Endometrial microvascular endothelial cells (primary cell): ENCODE results near the gene RASA2. TPM values are rescaled to one million over a fixed set of nuclear protein-coding genes. Genes with fewer than 3 reads are reported as not detected.

Experiments used
- in situ Hi-C: cut with HindIII; loops from 2 replicates; pipeline ENCODE4 v1.10.0; 2017; ENCODE audit warnings: low sequenced_read_pairs, low pct_unique_long_range_greater_than_20kb; ENCODE audit errors: inconsistent ontology term
- total RNA-seq: library from RNA; depleted of rRNA; stranded (reverse); fragments of >200 nt; gene quantifications from one replicate; pipeline ENCODE4 v1.2.3, GENCODE V29; 2015; ENCODE audit errors: inconsistent ontology term

The RASA2 gene
- total RNA-seq, 1 donor from 2014 or later: 12.7 TPM

- in situ Hi-C loops: loop anchor here (10.0 kb wide), 1 partner anchor 223 kb away; the partner anchor contains the start of gene ATP1B3
Measured at GRCh38 chr3:141651409-141651808, 164.6 kb downstream of the RASA2 start.

GRCh38 chr3:141652349-141652748 lies 165.5 kb downstream of the RASA2 start:
- in situ Hi-C loops: loop anchor here (10.0 kb wide), 1 partner anchor 222 kb away; the partner anchor contains the start of gene ATP1B3

- in situ Hi-C loops: loop anchor here (10.0 kb wide), 1 partner anchor 221 kb away; the partner anchor contains the start of gene ATP1B3
Measured at GRCh38 chr3:141653847-141654246, 167.0 kb downstream of the RASA2 start.

DNA sequence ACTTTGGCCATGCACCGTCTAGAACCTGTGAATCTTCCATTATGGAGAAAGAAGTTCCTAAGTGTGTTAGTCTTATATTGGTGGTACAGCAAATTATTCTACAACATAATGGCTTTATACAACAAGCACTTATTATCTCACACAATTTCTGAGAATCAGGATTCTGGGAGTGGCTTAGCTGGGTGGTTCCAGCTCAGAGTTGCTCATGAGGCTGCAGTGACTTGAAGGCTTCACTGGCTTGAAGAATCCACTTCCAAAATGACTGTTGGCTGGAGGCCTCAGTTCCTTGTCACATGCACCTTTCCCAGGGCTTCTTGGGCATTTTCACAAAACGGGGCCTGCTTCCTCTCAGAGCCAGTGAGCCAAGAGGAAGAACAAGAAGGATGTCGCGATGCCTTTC lies 169.0 kb downstream of the RASA2 start:
- in situ Hi-C loops: loop anchor here (10.0 kb wide), 1 partner anchor 219 kb away; the partner anchor contains the start of gene ATP1B3

DNA sequence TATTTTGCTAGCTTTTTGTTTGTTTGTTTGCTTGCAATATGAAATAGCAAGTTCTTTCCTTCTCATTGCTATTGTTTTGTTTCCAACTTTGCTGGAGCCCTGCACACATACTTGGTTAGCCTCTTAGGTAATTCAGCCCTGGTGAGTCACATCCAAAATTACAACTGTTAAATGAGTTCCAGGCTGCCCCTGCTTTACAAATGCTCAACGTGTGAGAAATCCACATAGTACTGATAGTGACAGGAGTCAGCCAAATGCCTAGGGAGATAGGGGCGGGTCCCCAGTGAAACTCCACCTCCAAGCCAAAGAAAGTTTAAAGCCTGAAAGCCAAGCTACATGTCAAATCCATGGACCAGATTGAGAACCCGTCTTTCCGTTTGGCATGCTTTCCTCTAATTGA lies 169.9 kb downstream of the RASA2 start:
- in situ Hi-C loops: loop anchor here (10.0 kb wide), 1 partner anchor 218 kb away; the partner anchor contains the start of gene ATP1B3

GRCh38 chr3:141657516-141657915 lies 170.7 kb downstream of the RASA2 start:
- in situ Hi-C loops: loop anchor here (10.0 kb wide), 1 partner anchor 217 kb away; the partner anchor contains the start of gene ATP1B3

DNA sequence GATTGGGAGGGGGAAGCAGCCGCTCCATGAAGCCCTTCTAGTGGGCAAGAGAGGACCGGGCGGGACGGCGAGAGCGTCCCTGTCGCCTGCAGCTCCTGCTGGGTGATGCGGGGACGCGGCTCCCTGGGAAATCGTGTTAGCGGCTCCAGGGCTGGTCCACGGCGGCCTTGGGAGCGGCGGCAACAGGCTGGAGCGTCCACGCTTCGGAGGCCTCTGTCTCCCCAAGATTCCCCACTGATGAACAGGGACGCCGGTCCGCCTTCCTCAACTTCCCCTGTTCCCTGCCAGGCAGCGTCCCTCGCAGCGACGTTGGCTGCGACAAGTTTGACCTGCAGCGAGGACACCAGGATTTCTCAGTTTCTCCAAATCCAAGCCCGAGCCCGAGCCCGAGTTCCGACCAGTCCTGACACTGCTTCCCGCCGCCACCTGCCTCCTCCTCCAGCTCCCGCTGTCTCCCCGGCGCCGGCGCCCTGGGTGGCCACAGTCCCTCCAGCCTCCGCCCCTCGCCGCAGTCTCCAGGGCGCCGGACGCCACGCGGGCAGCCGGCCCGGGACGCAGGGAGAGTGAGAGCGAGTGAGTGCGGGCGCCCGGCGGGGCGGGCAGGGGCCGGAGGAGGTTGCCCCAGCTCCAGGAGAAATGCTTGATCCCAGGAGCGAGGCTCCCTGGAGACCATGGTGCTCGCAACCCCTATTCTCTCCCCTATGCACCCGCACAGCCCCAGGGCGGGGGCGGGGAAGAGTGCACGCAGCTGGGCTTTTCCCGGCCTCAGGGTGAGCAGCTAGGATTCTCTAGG lies 173.2 kb downstream of the RASA2 start:
- in situ Hi-C loops: loop anchor here (10.0 kb wide), 1 partner anchor 215 kb away; the partner anchor contains the start of gene ATP1B3

GRCh38 chr3:141660614-141660947 lies 173.8 kb downstream of the RASA2 start:
- in situ Hi-C loops: no loop called here

GRCh38 chr3:141661229-141662196 lies 174.7 kb downstream of the RASA2 start:
- in situ Hi-C loops: no loop called here

DNA sequence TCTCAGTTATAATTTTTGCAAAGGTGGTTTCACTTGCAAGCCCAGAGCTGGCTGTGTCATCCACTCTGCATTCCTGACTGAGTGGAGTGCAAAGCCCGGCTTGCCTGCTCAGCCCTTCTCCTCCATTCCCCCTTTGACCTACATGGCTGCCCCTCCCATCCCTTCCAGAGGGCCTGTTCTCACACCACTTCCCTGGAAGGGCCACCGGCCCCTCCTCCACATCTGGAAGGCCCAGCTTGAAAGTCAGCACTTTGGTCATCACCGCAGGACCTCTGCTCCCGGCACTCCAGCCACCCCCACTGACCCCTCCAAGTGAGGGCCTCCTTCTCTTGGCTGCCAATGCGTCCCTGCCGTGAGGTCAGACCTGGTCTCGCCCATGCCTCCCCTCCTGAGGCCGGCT lies 177.2 kb downstream of the RASA2 start:
- in situ Hi-C loops: no loop called here

Other genes with a start within 250 kb of the RASA2 start
- gene ZBTB38, start 118.5 kb upstream of the RASA2 start, total RNA-seq: 190 TPM